Activated CD8-positive, alpha-beta memory T cell treated with anti-CD3 and anti-CD28 coated beads, Interleukin-2, amount 10 ng/mL, durations not matched to agents 7 days and 5 days (primary cell): Measurements from ENCODE around the gene ASB12. TPM values are rescaled to one million over a fixed set of nuclear protein-coding genes. Genes with fewer than 3 reads are reported as not detected.

Source experiments
- total RNA-seq, 2 experiments: library from RNA; stranded (reverse); gene quantifications; one replicate each; pipeline ENCODE4 v1.2.3, GENCODE V29; 2021

ASB12 gene
- total RNA-seq, 2 experiments from 2014 or later: 0.33 TPM; not detected in 1

Other genes with a start within 250 kb of the ASB12 start
- gene AMER1, start 24.9 kb downstream of the ASB12 start, total RNA-seq: 1 to 10 TPM; 3.6 to 4.1 TPM
- 1 to 10 TPM; 4.5 to 4.6 TPM for gene MTMR8, start 164.8 kb upstream of the ASB12 start, total RNA-seq